Forelimb muscle (tissue), 1 donor: ENCODE data around the gene GDF7. TPM values are rescaled to one million over a fixed set of nuclear protein-coding genes. Genes with fewer than 3 reads are reported as not detected.

ENCODE experiments used
- DNase-seq: peaks from one replicate; pipeline ENCODE4 v3.0.0-alpha.2; 2013; ENCODE audit warnings: low read depth
- polyA plus RNA-seq: library from polyadenylated mRNA; unstranded; fragments of 120-200 nt; gene quantifications from one replicate; pipeline ENCODE4 v1.2.1, GENCODE V29; 2013; ENCODE audit not compliant: insufficient read length

GDF7 gene
- polyA plus RNA-seq, 1 donor, result 0.66 TPM

DNA sequence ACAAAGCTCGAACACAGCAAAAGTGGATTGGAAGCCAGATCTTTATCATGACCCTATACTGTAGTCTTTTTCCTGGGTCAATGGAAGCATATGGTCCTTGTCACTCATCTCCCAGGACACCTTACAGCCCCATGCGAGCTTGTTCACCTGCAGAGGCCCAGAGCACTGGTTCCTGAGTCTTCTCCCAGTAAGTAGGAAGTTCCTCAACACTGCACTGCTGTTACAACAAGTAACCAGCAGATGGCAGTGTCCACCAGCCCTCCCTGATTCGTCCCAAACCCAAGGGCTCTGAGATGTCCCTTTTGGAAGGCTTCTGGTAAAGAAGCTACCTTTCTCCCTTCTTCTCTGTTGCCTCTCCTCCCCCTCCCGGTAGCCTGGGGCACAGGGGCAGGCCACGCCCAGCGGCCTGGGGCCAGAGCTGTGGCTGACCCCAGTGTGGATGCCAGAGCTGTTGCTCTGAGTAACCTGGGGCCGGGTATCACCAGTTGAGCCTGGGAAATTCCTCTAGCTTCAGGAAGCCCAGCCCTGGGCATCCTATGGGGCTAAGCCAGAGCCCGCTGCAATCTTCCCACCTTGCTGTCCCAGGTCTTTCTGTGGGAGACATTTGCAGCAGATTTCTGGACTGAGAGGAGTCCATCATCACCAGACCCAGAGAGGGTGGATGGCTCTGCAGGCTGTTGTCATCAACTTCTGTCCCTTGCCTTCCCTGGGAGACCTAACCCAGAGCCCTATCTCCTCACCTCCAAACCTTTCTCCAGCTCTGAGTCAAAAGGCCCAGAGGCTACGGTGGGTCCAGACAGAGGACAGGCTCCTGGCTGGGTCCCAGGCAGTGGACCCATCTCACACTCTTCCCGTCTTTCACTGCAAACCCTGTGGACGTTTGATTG is 5.3 kb upstream of the GDF7 start:
- DNase-seq, result no peak

GRCh38 chr2:20662308-20662937 is 4.5 kb upstream of the GDF7 start:
- DNase-seq, result no peak

DNA sequence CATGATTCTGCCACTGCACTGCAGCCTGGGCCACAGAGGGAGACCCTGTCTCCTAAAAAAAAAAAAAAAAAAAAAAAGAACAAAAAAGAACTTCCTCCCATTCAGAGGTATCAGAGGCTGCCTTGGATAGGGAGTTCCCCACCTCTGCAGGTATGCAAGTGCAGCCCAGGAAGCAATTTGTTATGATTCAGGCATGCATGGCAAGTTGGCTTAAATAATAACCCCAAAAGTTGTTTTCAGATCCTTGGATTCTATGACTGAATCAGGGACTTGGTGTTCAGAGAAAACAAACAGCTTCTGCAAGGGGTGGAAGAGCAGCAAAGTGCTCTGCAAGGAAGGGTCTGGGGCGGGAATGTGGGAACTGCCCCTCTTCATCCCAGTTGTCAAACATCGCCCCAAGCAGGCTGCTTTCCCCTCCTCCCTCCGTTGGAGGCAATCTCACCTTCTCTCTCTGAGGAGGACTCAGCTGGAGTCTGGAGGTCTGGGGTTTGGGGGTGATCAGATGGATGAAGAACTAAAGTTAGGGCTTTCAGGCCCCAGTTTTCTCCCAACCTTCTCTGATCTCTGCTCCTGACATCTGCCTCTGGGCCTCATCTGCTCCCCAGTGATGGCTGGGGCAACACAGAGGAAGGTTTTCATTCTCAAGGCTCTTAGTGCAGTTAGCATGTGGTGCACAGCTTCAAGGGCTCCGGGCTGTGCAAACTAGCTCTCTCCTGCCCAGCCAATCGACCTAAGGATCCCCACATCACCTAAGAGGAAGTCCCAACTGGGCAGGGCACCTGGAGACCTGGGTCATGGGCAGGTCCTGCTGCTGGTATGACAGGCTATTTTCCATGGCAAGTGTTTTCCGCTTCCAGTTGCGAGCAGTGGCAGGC is 3.5 kb upstream of the GDF7 start:
- DNase-seq, result no peak

- no peak for DNase-seq
These were observed 2.9 kb upstream of the GDF7 start for GRCh38 chr2:20664071-20664390.

DNA sequence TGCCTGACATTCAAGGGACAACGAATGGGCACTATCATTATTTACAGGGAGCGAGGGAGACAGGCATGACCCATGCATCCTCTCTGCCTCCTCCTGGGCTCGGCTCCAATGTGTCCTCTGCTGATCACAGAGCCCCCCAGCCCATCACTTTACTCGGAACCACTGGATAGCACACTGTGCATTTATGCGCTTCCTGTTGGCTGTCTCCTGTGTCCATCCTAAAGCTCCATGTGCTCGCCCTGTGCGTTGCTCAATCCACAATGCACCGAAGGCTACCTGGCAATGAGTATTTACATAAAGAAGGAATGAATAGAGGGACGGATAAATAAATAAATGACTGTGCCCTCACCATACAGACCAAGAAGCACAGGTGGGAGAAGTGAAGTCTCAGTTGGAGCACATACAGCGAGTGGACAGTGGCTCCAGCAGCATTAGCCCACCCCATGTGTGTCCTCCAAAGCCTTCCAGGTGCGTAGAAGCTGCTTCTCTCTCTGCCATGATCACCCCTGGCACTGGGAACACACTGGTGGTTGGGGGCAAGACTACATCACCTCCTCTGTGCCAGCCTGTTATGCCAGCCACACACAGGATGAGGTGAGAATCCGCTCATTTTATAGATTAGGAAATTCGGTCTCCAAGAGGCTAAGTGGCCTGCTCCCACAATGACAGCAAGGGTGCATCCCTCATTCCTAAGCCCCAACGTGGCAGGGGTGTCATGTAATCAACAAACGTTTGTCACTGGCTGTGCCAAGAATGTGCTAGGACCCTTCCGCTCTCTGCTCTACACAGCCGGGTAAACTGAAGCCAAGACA is 2.3 kb upstream of the GDF7 start:
- DNase-seq, result no peak

GRCh38 chr2:20665243-20666004 is 1.5 kb upstream of the GDF7 start:
- DNase-seq, result no peak

GRCh38 chr2:20666005-20666303 is 990 bp upstream of the GDF7 start:
- no peak for DNase-seq

DNA sequence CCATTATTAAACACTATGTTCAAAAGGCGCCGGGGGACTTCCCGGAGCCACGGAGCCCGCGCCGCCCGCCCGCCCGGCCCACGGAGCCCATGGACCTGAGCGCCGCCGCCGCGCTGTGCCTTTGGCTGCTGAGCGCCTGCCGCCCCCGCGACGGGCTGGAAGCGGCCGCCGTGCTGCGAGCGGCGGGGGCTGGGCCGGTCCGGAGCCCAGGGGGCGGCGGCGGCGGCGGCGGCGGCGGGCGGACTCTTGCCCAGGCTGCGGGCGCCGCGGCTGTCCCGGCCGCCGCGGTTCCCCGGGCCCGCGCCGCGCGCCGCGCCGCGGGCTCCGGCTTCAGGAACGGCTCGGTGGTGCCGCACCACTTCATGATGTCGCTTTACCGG is 197 bp downstream of the GDF7 start:
- no peak for DNase-seq

DNA sequence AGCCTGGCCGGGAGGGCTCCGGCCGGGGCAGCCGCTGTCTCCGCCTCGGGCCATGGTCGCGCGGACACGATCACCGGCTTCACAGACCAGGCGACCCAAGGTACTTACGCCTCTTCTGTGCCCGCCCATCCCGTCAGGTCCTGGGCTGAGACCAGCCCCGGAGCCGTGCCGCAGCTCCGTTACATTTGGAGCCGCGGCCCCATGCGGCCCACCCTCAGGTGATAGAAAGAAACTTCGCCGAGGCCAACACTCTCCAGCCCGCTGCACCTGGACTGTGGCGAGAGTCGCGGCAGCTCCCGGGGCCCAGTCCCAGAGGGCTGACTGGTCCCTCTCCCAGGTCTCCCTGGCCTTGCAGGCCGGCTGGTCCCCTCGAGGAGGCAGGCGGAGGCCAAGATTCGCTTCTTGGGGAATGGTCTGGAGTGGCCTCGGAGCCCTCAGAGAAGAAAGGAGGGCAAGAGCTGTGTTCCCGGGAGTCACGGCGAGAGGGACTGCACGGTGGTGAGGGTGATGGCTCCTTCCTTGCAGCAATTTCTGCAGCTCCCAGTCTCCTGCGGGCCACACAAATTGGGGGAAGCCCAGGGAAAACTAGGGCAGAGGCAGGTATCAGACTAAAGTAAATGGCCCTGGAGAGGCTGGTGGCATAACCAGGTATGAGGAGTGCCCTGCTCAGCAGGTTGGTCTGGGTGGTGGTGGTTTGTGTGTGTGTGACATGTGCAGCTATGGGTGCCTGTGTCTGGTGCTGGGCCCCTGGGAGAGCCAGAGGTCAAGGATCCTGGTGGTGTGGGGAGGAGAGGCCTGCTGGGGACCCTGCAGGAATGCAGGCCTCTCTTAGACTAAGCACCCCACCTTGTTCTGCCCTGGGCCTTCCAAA is 822 bp downstream of the GDF7 start:
- DNase-seq, result no peak

- DNase-seq, result no peak
These were observed 1.5 kb downstream of the GDF7 start for GRCh38 chr2:20668451-20668850.

DNA sequence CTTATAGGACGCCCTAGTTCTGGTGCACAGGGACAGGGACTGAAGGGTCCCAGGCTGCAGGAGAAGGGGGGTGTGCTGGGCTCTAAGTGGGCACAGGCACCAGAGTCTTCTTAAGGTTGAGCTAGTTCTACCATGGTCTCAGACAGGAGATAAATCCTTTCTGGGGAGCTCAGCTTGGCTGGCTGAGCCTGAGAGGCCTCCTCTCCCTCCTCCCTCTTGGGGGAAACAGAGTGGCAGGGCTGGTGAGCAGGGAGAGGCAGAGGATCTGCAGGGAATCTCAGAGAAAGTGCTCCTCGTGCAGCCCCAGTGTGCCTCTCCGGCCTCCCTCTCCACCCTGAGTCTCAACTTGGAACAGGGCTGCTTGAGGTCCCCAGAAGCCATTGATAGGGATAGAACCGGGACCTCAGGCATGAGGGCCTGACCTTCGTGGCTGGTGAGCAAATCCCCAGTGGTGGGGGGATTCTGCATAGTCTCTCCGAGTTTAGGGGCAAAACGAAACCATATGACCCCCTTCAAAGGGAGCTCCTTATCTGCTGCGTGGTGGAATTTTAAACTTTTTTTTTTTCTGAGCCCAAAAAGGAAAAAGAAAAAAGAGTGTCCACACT is 2.0 kb downstream of the GDF7 start:
- no peak for DNase-seq

- no peak for DNase-seq
These were observed 2.8 kb downstream of the GDF7 start for GRCh38 chr2:20669562-20670314.

GRCh38 chr2:20670315-20671035 is 3.5 kb downstream of the GDF7 start:
- DNase-seq, result no peak

GRCh38 chr2:20671036-20671735 is 4.2 kb downstream of the GDF7 start:
- no peak for DNase-seq

DNA sequence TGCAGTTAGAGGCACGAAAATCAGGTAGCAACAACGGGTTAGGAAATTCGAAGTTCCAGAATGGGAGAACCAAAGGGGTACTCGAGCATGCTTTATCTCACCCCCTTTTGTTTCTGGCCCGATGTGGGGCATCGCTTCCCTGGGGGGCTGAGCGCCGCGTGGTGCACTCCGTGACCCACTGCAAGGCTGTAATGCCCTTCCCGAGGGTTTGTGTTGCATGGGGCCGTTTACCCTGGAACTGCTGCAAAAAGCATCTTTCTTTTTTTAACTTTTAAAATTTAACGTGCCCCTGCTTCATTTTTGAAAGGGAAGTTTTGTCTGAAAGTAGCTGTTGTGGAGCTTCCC is 4.8 kb downstream of the GDF7 start:
- no peak for DNase-seq

- no peak for DNase-seq
These were observed 5.4 kb downstream of the GDF7 start for GRCh38 chr2:20672201-20672951.

DNA sequence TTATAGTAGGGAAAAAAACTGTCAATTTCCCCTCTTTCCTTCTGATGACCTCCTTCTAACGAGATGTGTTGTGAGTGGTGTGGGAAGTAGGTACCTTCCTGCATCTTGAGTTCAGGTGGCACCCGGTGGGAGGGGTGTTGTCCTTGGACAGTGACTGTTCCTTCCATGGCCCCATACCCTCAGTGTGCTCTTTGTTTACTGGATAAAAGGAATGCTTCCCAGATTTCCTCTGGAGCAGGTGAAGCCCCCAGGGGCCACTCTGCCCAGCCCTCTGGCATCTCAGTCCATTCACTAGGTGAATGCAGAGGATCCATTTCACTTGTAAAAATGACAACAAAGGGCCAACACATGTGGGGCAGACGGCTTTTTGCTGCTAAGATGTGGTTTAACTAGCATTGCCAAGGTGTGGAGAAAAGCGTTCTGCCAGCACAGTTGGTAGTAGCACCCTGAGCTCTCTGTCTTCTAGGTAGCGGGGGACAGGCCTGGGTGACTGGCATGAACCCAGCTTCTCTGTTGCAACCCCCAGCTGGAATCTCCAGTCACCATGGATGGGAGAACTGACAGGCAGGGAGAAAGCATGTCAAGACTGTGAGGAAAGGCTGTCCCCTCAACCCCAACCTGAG is 6.9 kb downstream of the GDF7 start:
- no peak for DNase-seq
